Posterior vena cava (tissue), 2 donors: ENCODE results near the gene BRD7. TPM values are rescaled to one million over a fixed set of nuclear protein-coding genes. Genes with fewer than 3 reads are reported as not detected.

Experiments used
- DNase-seq: peaks from one replicate; pipeline ENCODE4 v3.0.0-alpha.2; 2020; ENCODE audit warnings: low spot score
- intact Hi-C, 2 donors: fragments of 100-400 bp; cut with DNase I; formaldehyde crosslinking; loops; one replicate each; pipeline versions ENCODE4 v1.14.1 to v1.14.2; 2022 to 2023
- total RNA-seq, 2 donors: library from RNA; stranded (reverse); fragmentation: NEBNext Ultra II Directional; extraction: Animal tissue kit (Norgen Biotek cat#: 25700); gene quantifications; one replicate each; pipeline ENCODE4 v1.2.1, GENCODE V29; 2021
- donor health status: DM: yes; HTN: yes; CAD: no.
- donor health status: DM: yes; HTN: yes; CAD: no.

Gene BRD7
- total RNA-seq, 2 donors from 2014 or later, result 54.5 to 71.3 TPM

DNA sequence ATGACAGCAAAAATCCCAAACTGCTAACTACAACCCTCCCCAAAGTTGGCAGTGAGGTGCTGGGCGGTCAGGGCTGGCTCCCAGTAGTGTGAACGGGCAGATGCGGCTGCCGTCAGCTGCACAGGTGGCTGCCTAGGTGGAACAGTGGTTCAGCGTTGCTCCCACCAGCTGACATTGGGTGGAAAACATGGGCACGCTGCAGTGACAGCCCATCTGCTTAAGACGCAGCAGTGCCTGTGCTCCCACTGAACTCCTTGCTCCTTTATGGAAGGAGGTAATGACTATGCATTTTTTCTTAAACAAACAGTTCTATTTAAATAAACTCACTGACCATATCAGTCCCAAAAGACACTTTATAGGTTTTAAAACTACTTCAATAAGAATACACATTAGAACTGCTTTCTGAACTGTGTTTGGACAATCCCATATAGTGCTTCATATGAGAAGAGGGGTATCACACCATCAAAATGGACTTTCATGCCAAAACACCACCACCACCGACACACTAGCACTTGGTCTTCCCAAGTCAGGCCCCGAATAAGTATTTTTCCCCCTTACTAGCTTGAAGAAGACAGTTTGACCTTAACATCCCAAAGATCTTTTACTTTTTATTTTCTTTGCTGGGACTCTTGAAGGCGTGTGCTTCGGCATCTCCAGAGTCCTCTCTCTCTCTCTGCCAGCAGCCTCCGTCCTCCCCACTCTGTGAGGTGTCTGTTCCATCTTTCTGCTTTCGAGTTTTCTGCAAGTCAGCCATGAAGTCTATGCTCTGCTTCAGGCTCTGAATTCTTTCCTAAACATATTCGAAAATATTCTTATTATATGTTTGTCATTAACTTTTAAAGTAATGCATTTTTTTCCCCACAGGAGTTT, 34.4 kb downstream of the BRD7 start:
- DNase-seq, result no peak
- intact Hi-C loops, result no loop called here

GRCh38 chr16:50332599-50332998, 36.2 kb downstream of the BRD7 start:
- DNase-seq, result no peak
- intact Hi-C loops, result no loop called here

- intact Hi-C loops, result no loop called here
Measured at GRCh38 chr16:50331570-50331969, 37.2 kb downstream of the BRD7 start.

DNA sequence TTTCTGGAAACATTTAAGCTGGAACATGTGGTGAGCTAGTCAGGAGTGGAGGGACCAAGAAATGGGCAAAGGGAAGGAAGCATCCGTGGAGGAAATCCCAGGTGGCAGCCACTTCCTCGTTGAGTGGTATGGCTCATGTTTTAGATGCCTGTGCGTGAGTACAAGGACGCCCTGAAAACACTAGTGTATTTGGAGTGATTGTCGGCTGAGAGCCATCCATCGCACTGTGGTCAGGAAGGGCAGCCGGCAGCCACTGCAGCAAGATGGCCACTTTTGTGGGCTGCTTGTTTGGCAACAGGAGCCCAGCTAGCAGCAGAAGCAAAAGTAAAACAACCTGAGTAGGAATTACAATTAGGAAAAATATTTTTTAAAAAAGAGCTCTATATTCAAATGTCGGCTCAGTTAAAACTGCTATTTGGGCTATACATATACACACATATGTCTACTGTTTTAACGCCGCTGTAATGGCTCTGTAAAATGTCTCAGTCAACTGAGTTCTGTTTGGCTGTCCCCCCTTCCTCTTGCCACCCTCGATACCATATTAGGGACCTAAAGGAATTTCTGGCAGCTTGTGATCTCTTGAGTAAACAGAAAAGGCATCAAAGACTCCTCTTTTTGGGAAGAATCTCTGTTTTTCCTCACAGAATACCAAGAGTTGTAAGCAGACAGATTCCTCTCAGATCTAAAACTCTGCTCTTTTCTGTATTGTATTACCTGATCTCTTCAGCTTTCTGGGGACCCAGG, 39.2 kb downstream of the BRD7 start:
- intact Hi-C loops, result loop anchor here in 1 of 2 donors (10.0 kb wide), 1 partner anchor 85 kb away; no protein-coding TSS in a partner anchor
- no peak for DNase-seq

More at GRCh38 chr16:50331570-50331969, 37.2 kb downstream of the BRD7 start:
- no peak for DNase-seq

DNA sequence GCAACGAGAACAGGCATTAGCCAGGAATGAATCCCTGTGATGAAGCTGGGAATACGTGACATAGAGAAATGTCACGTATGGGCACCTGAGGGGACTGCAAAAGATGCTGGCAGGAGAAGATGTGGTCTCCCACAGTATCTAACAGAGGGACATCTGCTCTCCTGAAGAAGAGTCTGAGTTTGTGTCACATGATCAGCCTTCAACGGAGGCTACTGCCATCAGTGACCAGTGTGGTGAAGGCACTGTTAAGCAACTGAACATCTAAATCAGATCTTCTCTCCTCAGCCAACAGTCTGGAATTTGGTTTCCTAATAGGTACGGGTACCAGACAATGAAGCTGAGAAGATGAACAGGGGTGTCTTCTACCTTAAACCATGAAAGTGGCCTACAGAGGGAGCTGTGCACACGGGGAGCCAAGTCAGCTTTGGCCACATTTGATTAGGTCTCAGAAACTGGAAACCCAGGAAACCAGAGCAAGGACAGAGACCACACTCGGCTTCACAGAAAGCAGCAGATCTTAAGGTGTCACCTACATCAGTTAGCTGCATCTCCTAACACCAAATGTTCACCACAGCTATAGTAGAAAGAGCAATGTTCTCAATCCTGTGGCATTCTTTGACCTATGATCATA, 41.8 kb downstream of the BRD7 start:
- intact Hi-C loops, result loop anchor here in 1 of 2 donors (10.0 kb wide), 1 partner anchor 82 kb away; no protein-coding TSS in a partner anchor
- no peak for DNase-seq

DNA sequence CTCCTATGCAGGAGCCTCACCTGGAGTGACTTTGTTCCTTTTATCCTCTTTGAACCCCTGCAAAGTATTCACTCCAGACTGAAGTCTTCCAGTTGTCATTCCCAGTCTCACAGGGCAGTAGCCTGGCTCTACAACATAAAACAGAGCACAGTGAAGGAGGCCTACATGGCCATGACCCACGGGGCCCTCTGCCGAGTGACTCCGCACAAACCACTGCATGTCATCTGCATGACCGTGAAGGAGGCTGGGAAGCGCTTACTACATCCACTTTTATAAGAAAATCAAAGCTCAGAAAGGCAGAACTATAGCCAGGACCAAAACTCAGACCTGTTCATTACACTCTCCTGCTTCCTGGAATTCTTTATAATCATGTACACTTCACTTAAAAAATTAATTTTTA, 42.5 kb downstream of the BRD7 start:
- intact Hi-C loops, result loop anchor here in 1 of 2 donors (10.0 kb wide), 1 partner anchor 81 kb away; no protein-coding TSS in a partner anchor
- no peak for DNase-seq

GRCh38 chr16:50324345-50324744, 44.4 kb downstream of the BRD7 start:
- no peak for DNase-seq
- intact Hi-C loops, result loop anchor here in 1 of 2 donors (10.0 kb wide), 1 partner anchor 80 kb away; no protein-coding TSS in a partner anchor

GRCh38 chr16:50323335-50324011, 45.3 kb downstream of the BRD7 start:
- intact Hi-C loops, result loop anchor here in 1 of 2 donors (10.0 kb wide), 1 partner anchor 79 kb away; no protein-coding TSS in a partner anchor
- no peak for DNase-seq

GRCh38 chr16:50322333-50322732, 46.5 kb downstream of the BRD7 start:
- intact Hi-C loops, result loop anchor here in 1 of 2 donors (10.0 kb wide), 1 partner anchor 78 kb away; no protein-coding TSS in a partner anchor
- DNase-seq, result no peak

DNA sequence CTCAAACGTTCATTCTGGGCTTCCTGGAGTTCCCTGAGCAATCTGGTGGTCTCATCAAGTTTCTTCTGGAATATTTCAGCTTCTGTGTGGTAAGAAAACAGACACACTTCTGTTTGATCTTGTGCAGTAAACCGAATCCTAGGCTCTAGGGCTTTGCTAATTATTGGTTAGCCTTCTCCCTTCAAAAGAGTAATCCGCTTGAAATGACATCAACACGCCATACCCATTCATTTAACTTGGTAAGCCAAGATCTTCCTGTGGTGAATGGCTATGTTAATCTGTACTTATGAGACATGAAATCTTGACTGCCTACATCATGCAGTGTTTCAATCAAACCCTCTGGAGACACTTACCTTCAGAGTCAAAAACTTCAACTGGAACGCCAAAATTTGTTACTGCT, 48.5 kb downstream of the BRD7 start:
- no peak for DNase-seq
- intact Hi-C loops, result loop anchor here in 1 of 2 donors (10.0 kb wide), 1 partner anchor 76 kb away; no protein-coding TSS in a partner anchor

- no peak for DNase-seq
- intact Hi-C loops, result no loop called here
Measured at GRCh38 chr16:50318796-50319578, 49.8 kb downstream of the BRD7 start.

DNA sequence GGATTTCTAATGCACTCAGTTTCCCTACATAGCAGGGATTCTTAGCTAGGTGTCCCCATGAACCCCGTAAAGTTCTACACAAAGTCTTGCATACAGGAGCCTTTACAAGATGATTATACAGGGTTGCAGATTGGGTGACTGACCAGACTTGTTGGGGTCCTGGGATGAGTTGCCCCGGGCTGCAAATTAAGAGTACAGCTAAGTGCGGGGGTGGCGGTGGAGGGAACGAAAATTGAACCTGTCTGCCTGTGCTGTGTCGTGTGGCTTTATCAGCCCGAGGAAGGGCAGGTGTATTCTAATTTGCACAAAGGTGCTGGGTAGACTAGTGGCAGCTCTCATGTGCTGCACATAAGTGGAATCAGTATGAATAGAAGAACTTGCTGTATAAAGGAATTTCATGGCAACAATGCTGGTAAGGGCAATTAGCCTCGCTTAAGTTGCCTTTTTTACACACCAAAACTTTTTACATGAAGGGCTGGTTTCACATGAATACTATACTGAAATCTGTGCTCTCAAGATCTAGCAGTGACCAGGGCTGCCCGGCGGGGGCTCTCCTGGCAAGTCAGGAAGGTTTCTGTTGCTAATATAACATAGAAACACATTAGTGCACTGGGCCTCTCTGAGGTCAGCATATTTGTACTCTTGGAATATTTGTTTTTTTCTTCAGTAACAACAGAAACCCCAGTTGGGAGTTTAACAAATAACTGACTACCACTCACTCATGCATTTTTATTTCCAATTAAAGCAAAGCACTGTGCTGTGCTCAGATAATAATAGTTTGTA, 51.7 kb downstream of the BRD7 start:
- intact Hi-C loops, result no loop called here
- DNase-seq, result no peak

DNA sequence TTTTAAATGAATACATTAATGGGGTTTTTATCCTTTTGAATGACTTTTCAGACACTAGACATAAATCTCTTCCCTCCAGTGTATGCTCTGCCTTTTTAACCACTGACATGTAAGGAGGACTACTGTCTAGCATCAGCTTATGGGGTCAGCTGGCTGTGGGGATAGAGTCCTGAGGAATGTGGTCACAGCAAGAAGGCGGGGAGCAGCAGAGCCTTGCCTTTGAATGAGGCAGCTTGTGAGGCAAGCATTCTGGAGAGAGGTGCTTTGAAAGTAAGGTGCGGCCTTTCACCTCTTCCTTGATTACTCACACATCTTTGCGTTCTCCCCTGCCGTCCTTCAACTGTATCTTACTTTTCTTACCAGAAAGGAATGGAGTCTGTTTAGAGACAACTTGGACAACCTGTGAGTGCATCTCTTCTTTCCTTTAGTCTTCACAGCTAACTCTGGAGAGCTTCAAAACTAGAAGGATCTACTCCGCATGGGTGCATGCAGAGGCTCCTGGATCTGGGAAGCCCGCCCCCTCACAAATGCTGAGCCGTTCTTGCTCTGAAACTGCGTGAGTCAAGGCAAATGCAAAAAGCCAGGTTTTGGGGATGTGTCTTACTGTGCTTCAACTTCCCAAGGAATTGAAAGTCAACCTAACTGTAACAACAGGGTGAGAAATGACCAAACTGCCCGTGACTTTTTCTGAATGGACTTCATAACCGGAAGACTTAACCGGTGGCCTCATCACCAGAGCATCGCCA, 52.5 kb downstream of the BRD7 start:
- no peak for DNase-seq
- intact Hi-C loops, result no loop called here

DNA sequence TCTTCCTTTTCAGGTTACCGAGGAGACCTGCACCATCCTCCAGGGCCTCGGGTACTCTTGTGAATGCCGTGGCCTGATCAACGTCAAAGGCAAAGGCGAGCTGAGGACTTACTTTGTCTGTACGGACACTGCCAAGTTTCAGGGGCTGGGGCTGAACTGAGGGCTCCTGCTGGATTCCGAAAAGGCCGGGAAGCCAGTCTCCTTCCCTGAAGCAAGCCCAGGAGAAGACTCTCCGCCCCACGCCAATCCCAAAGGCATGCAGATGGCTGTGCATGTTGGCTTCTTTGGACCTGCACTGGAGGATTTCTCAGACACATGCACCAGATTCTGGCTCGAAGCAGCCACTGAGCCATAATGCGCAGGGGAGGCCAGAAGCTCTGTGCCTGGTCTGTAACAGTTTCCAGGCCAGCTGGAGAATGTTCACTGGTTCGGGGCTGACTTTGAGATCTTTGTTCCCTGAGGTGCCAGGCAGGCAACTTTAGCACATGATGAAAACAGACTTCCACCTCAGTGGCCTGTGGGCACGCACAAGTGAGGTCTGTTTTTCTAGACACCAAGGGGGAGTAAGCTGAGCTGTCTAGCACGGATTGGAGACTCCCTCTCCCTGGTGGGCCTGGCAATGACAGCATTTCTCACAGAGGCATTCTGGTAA, 53.3 kb downstream of the BRD7 start:
- intact Hi-C loops, result no loop called here

GRCh38 chr16:50314665-50315064, 54.1 kb downstream of the BRD7 start:
- intact Hi-C loops, result no loop called here
- no peak for DNase-seq

More for the DNA sequence above, 53.3 kb downstream of the BRD7 start:
- DNase-seq, result peak; percentile 83
